ENCODE data around the gene TTYH2. TPM values are rescaled to one million over a fixed set of nuclear protein-coding genes. Genes with fewer than 3 reads are reported as not detected.

Gene TTYH2
- total and polyA plus RNA-seq, 11 donors, result 10.3 to 34.6 (median 22.4) TPM

DNA sequence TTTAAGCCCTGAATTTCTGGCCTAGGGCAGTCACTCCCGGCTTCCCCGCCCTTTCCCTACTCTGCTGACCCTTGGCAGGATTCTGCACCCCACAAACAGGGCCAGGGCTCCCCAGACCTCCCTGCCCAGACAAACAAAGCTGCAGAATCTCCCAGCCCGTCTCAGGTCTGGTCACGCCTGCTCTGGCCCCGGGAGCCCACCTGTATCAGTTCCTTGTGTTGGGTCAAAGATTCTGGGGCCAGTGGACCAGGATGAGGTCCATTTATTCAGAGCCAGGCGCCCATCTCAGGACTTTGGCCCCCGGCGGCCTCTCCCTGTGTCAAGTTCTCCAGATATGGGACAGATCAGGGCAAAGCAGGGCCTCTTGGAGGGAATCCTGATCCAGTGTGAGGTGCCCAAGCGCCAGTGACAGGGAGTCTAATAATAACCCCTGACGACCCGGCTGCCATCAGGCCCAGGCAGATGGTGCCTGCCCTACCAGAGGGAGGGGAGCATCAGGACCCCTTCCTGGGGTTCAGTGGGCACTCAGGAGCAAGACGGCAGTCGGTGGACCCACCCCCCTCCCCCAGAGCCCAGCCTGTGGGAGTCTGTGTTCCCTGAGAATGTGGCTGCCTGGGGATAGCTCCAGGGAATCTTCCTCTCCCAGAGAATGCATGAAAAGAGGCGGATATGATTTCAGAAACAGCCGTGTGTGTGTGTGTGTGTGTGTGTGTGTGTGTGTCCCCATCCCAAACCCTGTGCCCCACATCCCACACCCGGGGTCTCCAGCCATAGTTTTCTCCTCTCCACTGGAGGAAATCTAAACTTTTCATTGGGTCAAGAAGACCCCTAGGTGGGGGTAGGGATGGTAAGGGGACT, 1.3 kb downstream of the TTYH2 start:
- peaks cover 0 to 17% (median 7%) of the 10 kb centered on the region in 9 donors for H3K36me3 ChIP-seq
- TF ChIP-seq POLR2A (IDR thresholded peaks at IDR 0.05), result no peak
- TF ChIP-seq, protein P1, sequence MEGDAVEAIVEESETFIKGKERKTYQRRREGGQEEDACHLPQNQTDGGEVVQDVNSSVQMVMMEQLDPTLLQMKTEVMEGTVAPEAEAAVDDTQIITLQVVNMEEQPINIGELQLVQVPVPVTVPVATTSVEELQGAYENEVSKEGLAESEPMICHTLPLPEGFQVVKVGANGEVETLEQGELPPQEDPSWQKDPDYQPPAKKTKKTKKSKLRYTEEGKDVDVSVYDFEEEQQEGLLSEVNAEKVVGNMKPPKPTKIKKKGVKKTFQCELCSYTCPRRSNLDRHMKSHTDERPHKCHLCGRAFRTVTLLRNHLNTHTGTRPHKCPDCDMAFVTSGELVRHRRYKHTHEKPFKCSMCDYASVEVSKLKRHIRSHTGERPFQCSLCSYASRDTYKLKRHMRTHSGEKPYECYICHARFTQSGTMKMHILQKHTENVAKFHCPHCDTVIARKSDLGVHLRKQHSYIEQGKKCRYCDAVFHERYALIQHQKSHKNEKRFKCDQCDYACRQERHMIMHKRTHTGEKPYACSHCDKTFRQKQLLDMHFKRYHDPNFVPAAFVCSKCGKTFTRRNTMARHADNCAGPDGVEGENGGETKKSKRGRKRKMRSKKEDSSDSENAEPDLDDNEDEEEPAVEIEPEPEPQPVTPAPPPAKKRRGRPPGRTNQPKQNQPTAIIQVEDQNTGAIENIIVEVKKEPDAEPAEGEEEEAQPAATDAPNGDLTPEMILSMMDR (IDR thresholded peaks at IDR 0.05), result no peak
- H3K27ac ChIP-seq, result peak overlapping the region; percentile 23 to 90 (median 84)
- H3K4me1 ChIP-seq, result peaks cover 0 to 78% (median 45%) of the 10 kb centered on the region in 12 donors
- DNase-seq, result peak in 4 of 5 donors; percentile 44 to 75 (median 63)
- ATAC-seq, result peak; percentile 47 to 72 (median 54)
- no peaks in the 10 kb centered on the region for H3K9me3 ChIP-seq
- 22 to 51% (median 36%) methylated on average over 10 to 16 of the region's 16 CpGs for WGBS, 4 donors
- H3K27me3 ChIP-seq, result no peaks in the 10 kb centered on the region
- H3K4me3 ChIP-seq, result peak overlapping the region; percentile 43 to 75 (median 64)
- intact Hi-C loops (cut with DNase I), result loop anchor here in 9 of 10 donors (2.0 to 10.0 kb wide), 10 partner anchors 22 to 240 kb away; partner anchors contain the start of genes BTBD17 (in 4 of the 9) and GPR142 (in 2 of the 9)

DNA sequence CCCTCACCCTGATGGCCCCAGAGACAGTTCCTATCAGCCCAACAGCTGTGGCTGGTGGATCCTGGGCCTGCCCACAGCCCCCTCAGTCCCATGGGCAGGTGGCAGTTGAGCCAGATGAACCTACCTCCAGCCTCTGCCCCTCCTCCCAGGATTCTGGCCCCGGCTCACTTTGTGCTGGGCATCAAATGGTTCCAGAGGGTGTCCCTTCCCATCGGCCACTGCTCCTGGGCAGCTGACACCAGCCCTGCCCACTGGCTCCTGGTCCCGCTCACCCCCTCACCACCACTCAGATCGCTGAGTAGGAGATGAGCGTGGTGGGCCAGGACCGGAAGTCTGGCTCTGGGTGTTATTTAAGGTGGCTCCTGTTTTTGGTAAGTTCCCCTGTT, 2.0 kb downstream of the TTYH2 start:
- Histone ChIP-seq H3K27ac (peak overlapping the region in 10 of 12 donors; percentile 72 to 90 (median 84)), H3K27me3 (no peaks in the 10 kb centered on the region), H3K9me3 (no peaks in the 10 kb centered on the region), H3K4me3 (peak overlapping the region in 11 of 12 donors; percentile 20 to 74 (median 64)), H3K36me3 (peaks cover 0 to 10% (median under 1%) of the 10 kb centered on the region in 9 donors), H3K4me1 (peaks cover 0 to 73% (median 42%) of the 10 kb centered on the region in 12 donors)
- ATAC-seq (peak; percentile 48 to 61 (median 49)), DNase-seq (peak in 4 of 5 donors; percentile 59 to 81 (median 70))
- peak in 1 of 2 donors; percentile 11 for TF ChIP-seq POLR2A (IDR thresholded peaks at IDR 0.05)
- TF ChIP-seq, protein P1 (IDR thresholded peaks at IDR 0.05), result no peak
- intact Hi-C loops (cut with DNase I), result loop anchor here in 6 of 10 donors (2.0 to 10.0 kb wide), 7 partner anchors 21 to 239 kb away; partner anchors contain the start of genes BTBD17 (in 2 of the 6) and GPR142 (in 1 of the 6)
- 29 to 50% (median 45%) methylated on average over 4 to 6 of the region's 6 CpGs for whole genome bisulfite sequencing, 4 donors

DNA sequence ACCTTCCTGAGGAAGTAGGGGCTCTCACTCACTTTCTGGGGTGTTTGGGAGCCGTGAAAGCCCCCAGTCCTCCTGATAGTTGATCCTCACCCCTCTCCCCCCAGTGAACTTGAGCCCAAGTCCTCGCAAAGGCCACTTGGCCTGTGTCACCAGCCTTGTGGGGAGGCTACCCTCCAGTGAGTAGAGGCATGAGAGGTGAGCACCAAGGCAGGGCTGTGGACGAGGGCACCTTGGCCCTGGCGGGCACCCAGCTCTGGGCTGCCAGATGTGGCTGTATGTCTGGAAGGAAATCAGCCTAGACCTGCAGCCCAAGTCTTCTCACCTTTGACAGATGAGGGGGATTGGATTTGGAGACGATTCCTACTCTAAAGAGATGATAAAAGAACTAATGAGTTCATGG, 3.1 kb downstream of the TTYH2 start:
- intact Hi-C loops (cut with DNase I), result loop anchor here in 5 of 10 donors (5.0 to 10.0 kb wide), 4 partner anchors 146 to 238 kb away; partner anchors contain the start of genes BTBD17 (in 2 of the 5) and GPR142 (in 1 of the 5)
- H3K4me1 ChIP-seq, result peaks cover 0 to 61% (median 32%) of the 10 kb centered on the region in 12 donors
- 61 to 65% (median 63%) methylated on average over 3 to 5 of the region's 5 CpGs for WGBS, 4 donors
- TF ChIP-seq, protein P1 (IDR thresholded peaks at IDR 0.05), result no peak
- TF ChIP-seq POLR2A (IDR thresholded peaks at IDR 0.05), result no peak
- H3K27me3 ChIP-seq, result no peaks in the 10 kb centered on the region
- no peak overlapping the region for H3K4me3 ChIP-seq
- no peaks in the 10 kb centered on the region for H3K9me3 ChIP-seq
- ATAC-seq (no peak), DNase-seq (peak in 1 of 5 donors; percentile 38)
- H3K36me3 ChIP-seq, result peaks cover 0 to 5% (median 0%) of the 10 kb centered on the region in 9 donors
- peak overlapping the region in 1 of 12 donors; percentile 90 for H3K27ac ChIP-seq
